8988T (cell line): ENCODE results near the gene WDR33.

Source experiments
- DNase-seq: peaks from one replicate; pipeline ENCODE4 v3.0.0; 2011

Gene WDR33

GRCh38 chr2:127715778-127716449, 95.1 kb downstream of the WDR33 start:
- no peak for DNase-seq

- no peak for DNase-seq
Measured at GRCh38 chr2:127713562-127713961, 97.4 kb downstream of the WDR33 start.

DNA sequence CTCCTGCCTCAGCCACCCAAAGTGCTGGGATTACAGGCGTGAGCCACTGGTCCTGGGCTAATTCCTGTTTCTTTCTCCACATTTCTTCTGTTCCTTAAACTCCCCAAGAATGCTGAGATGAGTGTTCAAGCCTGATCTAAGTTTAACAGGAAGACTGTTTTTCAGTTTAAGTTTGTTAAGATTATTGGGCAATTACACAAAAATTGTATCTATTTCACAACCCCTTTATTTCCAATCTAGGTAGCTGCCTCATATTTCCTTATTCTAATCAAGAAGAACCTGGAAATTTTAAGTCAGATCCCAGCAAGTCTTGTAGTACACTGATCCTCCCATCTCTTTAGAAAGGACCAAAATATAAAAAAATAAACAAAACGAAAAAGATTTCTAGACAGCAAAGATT, 98.0 kb downstream of the WDR33 start:
- no peak for DNase-seq

DNA sequence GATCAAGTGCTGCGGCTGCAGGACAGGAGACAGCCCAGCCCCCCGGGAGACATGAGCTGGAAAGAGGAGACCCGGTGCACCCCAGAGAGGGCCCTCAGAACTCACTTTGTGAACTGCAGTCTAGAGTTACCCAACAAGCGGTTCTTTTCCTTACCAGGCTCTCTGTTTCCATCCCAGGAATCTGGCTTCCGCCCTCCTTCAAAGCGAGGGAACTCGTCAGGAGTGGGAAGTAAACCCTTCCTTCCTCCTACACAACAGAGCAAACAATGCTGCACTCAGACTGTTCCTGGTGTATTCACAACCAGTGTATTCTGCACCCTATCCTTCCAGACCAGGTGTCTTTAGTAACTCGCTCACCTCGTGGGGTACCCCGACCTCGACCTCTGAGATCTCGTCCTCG, 101.6 kb downstream of the WDR33 start:
- no peak for DNase-seq

DNA sequence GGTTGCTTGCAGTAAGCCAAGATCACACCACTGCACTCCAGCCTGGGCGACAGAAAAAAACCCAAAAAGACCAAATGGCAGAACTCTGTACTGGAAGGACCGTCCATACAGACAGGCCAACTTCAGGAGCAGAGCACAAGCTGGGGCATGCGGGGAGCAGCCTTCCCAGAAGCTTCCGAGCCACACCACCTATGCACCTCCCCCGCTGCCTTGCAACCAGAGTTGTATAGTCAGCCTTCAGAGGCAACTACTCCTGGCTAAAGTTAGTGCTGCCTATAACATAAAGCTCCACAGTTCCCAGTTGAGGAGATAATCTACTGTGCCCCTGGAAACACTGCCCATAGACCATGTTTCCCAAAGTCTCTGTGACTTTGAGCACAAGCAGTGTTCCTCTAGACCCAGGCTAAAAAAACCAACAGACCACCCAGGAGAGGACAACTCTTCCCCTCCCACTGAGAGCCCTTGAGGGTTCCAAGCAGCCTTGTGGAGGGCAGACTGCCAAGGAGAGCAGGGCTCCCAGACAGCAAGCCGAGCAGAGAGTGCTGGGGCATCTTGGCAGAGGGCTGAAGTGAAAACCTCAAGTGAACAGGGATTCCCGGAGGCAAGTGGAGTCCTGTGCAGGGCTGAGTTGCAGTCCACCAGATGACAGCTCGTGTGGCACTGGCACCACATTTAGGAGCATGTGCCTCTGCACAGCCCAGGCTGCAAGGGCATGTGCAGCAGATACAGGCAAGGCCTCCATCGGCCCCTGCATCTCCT, 102.9 kb downstream of the WDR33 start:
- no peak for DNase-seq

DNA sequence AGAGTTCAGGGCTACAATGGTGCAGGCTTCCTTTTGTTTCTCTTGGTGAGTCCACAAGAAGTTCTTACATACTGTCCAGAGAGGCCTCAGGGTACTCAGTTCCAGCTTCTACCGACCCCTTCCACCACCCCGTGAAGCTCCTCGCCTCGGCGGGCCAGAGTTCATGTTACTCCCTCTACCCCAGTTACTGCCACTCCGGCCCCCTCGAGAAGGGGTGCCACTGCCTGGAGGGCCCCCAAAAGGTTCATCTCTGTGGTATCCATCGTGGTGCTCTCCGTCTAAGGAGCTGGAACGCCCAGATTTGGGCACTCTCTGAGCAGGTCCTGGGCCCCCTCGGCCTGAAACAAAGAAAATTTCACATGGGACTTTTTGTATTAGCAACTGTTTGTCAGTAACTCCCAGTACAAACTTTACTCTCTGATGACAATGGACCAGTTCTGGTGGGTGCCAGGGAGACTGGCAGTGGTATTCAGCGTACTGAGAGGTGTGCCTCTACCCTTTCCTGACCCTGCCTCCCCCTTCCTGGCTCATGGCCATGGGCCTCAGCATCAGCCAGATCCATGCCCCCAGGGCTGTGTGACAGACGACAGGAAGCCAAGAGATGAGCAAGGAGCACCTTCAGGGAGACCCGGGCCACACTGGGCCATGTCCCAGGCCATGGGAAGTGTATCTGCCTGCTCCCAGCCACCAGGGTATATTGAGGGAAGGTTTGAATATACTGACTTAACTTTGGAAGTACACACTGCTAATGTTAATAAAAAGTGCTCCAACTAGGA, 104.6 kb downstream of the WDR33 start:
- DNase-seq, result no peak

GRCh38 chr2:127705391-127706065, 105.4 kb downstream of the WDR33 start:
- DNase-seq, result no peak

DNA sequence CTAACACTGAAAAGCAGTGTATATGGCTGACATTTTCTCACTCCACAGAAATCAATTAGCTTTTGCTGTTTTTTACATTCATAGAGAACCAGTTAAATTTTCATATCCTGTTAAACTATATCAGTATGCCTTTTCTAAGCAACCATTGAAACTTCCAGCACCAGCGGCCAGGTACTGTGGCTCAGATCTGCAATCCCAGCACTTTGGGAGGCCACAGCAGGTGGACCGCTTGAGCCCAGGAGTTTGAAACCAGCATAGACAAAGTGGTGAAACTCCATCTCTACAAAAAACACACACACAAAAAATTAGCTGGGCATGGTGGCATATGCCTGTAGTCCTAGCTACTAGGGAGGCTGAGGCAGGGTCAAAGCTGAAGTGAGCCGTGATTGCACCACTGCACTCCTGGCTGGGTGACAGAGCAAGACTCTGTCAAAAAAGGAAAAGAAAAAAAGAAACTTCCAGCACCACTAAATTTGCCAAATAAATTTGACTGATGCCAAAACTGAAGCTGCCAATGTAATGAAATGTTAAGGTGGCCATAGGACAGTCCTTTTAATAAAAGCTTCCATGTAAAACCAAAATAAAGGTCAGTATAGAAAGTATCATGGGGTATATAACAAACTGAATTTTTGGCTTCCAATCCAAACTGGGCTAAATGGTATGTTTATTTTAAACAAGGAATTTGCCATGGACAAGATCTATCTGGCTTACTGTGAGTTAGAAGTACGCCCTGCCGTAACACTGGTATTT, 106.2 kb downstream of the WDR33 start:
- no peak for DNase-seq

- DNase-seq, result no peak
Measured at GRCh38 chr2:127703282-127703681, 107.7 kb downstream of the WDR33 start.

DNA sequence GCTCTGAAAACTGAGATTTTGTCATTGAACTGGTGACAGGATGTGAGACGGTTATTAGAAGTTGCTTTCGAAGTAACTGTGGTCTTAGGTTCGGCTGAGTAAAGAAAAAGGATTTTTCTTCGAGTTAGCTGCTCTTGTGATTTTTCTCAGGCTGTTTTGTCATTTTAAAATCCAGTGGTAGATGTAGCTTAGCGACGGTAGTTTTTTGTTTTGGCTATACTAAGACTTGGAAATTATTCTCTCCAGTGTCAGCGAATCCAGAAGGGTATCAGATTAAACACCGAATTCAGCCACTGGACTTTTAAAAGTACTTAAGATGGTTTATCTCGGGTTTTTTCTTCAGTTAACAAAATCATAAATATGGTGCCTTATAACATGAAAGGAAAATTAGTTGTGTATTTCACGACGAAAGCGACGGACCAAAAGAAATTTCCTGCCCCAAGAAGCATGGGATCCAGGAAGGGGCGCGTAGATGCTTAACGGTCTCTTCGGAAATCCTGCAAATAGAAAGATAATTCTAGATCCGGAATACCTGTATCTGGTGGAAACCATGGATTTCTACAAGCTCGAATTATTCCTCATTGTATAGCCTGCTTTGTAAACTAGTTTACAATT, 108.5 kb downstream of the WDR33 start:
- DNase-seq, result no peak

DNA sequence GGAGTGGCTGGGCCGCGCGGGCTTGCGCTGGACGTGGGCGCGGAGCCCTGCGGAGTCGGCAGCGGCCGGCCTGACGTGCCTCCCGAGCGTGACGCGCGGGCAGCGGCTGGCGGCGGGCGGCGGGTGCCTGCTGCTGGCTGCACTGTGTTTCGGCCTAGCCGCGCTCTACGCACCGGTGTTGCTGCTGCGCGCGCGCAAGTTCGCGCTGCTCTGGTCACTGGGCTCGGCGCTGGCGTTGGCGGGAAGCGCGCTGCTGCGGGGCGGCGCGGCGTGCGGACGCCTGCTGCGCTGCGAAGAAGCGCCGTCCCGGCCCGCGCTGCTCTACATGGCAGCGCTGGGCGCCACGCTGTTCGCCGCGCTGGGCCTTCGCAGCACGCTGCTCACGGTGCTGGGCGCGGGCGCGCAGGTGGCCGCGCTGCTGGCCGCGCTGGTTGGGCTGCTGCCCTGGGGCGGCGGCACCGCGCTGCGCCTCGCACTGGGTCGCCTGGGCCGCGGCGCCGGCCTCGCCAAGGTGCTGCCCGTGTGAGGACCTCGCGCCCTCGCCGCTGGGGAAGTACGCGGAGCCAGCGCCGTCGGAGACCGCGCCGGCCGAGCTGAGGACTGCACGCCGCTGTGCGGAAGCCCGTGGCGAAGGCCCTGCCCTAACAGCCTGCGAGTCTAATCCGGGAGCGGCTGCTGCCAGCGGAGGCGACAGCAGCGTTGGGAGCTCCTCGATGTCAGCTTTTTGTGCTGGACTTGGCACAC, 109.1 kb downstream of the WDR33 start:
- peak; percentile 70 for DNase-seq

DNA sequence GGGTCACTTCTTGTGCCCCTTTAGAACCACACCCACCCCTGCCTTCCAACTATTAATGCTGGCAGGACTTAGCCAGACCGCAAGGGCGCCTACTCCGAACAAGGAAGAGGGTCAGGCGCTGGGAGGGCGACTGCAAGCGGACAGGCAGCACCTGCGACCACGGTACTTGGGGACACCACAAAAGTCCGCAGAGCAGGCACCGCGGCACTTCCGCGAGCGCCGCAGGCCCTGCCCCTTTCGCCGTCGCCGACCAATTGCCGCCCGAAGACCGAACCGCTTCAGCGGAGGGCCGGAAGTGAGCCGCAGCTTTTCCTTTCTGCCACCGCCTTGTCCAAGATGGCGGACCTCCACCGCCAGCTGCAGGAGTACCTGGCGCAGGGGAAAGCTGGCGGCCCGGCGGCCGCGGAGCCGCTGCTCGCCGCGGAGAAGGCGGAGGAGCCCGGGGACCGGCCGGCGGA, 109.7 kb downstream of the WDR33 start, which contains the start of gene SFT2D3:
TSS of gene SFT2D3 (plus strand) at position 305 of the 458 bp plus-strand sequence. CDS start at position 337, 32 bp downstream.
- DNase-seq, result peak; percentile 93

DNA sequence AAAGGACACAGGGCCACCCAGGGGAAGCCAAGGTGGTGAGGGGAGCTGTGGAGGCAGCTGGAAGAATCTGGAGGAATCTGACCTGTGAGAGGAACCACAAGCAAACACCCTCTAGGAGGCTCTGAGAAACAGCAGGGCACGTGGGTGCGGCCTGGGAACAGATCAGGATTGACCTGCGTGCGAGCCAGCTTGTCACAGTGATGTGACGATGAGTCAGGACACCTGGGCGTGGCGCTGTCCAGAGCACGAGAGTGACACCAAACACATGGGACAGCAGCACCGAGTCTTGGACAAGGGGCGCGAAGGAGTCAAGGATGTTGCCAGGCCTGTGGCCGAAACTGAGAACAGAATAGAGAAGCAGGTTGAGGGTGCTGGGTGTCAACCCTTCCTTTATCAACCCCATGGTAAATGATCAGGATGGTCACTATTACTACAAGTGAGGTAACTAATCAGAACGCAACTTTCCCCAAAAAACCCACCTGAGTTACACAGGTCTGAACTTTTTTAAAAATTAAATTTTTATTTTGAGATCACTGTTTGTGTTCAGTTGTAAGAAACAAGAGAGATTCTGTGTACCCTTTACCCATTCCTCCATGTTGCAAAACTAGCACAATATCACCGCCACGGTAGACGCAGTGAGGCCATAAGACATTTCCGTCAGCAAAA, 110.3 kb downstream of the WDR33 start:
- peak; percentile 88 for DNase-seq

GRCh38 chr2:127698553-127699355, 112.2 kb downstream of the WDR33 start:
- DNase-seq, result no peak

DNA sequence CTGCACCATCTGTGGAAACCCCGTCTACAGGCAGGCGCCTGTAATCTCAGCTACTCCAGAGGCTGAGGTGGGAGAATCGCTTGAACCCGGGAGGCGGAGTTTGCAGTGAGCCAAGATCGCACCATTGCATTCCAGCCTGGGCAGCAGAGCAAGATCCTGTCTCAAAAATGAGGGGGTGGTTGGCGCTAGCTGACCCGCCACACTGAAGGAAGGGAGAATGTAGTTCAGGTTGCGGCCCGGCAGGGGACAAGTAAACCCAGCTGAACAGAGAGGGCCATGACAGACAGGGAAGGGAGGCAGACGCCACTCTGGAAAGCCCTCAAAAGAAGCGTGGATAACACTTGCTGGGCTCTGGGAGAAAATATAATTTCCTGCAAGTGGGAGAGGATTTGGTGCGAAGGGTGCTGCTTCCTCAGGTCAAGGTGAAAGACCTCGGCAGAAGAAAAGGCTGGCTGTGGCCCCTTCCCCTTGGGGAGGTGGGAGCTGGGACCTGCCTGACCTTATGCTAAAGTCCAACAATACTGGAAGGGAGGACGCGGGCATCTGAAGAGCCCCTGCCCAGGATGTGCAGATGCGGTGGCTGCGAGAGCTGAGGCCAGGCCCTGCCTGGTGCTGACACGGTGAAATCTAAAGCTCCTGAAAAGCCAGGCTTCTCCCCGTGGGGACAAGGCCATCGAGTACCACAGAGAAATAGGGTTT, 113.3 kb downstream of the WDR33 start:
- no peak for DNase-seq

- DNase-seq, result peak; percentile 75
Measured at GRCh38 chr2:127695491-127696472, 115.2 kb downstream of the WDR33 start.

DNA sequence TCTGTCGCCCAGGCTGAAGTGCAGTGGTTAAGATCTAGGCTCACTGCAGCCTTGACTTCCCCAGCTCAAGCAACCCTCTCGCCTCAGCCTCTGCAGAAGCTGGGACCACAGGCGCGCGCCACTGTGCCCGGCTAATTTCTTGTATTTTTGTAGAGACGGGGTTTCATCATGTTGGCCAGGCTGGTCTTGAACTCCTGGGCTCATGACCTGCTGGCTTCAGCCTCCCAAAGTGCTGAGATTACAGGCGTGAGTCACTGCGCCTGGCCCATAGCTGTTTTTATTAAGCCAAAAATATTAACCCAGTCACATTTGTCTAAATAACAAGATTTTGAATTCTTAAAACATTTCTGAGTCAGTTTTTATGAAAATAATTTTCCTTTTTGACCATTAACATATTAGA, 116.0 kb downstream of the WDR33 start:
- DNase-seq, result no peak

- DNase-seq, result no peak
Measured at GRCh38 chr2:127690696-127691095, 120.3 kb downstream of the WDR33 start.
